Trophoblast cell (in vitro differentiated cells and primary cell): ENCODE data around the gene HACE1.
A peak's percentile ranks its signal among the peaks of the same experiment; 100 is the strongest.

Experiments
- DNase-seq, 2 donors: peaks; one replicate each; pipeline ENCODE4 v3.0.0-alpha.2; 2016
- H2AFZ ChIP-seq: 2 replicates; pipeline ENCODE4 v1.6.1; 2013; ENCODE audit warnings: low read length, moderate library complexity, mild to moderate bottlenecking; ENCODE audit not compliant: insufficient read depth, poor library complexity
- H2AK5ac ChIP-seq: 2 replicates; pipeline ENCODE4 v1.6.1; 2013; ENCODE audit warnings: mild to moderate bottlenecking, low read length
- H2BK120ac ChIP-seq: 2 replicates; pipeline ENCODE4 v1.6.1; 2013; ENCODE audit warnings: low read length, mild to moderate bottlenecking, moderate library complexity; ENCODE audit not compliant: insufficient read depth, poor library complexity
- H2BK12ac ChIP-seq: 2 replicates; pipeline ENCODE4 v1.6.1; 2013; ENCODE audit warnings: mild to moderate bottlenecking, low read length, moderate library complexity
- H2BK5ac ChIP-seq: 2 replicates; pipeline ENCODE4 v1.6.1; 2013; ENCODE audit warnings: low read length, low read depth, moderate library complexity, mild to moderate bottlenecking; ENCODE audit not compliant: poor library complexity
- H3K14ac ChIP-seq: 2 replicates; pipeline ENCODE4 v1.6.1; 2013; ENCODE audit warnings: mild to moderate bottlenecking, low read length
- H3K18ac ChIP-seq: 2 replicates; pipeline ENCODE4 v1.6.1; 2013; ENCODE audit warnings: mild to moderate bottlenecking, low read length
- H3K23ac ChIP-seq: 2 replicates; pipeline ENCODE4 v1.6.1; 2013; ENCODE audit warnings: low read length
- H3K27ac ChIP-seq: 2 replicates; pipeline ENCODE4 v1.5.1; 2013; ENCODE audit warnings: low read depth, mild to moderate bottlenecking, inconsistent platforms, low read length, moderate library complexity
- H3K27me3 ChIP-seq: 2 replicates; pipeline ENCODE4 v1.6.1; 2013; ENCODE audit warnings: inconsistent platforms, mild to moderate bottlenecking, low read length, moderate library complexity; ENCODE audit not compliant: insufficient read depth
- H3K36me3 ChIP-seq, 2 experiments: 1 replicate in 1 of 2; 2 replicates in 1 of 2; pipeline ENCODE4 v1.6.1; 2013; ENCODE audit warnings: low read length in 2 of 2, mild to moderate bottlenecking in 2 of 2, moderate library complexity in 1 of 2; ENCODE audit not compliant: insufficient read depth in 2 of 2, control insufficient read depth in 1 of 2
- H3K4ac ChIP-seq: 2 replicates; pipeline ENCODE4 v1.6.1; 2013; ENCODE audit warnings: low read depth, mild to moderate bottlenecking, low read length, moderate library complexity
- H3K4me1 ChIP-seq, 2 experiments: 1 replicate in 1 of 2; 2 replicates in 1 of 2; pipeline ENCODE4 v1.6.1; 2013; ENCODE audit warnings: low read length in 2 of 2, mild to moderate bottlenecking in 2 of 2, moderate library complexity in 1 of 2; ENCODE audit not compliant: insufficient read depth in 2 of 2, control insufficient read depth in 1 of 2
- H3K4me2 ChIP-seq: 2 replicates; pipeline ENCODE4 v1.6.1; 2013; ENCODE audit warnings: inconsistent platforms, mild to moderate bottlenecking, low read length, moderate library complexity
- H3K4me3 ChIP-seq: 2 replicates; pipeline ENCODE4 v1.5.1; 2013; ENCODE audit warnings: mild to moderate bottlenecking, low read depth, low read length, inconsistent platforms
- H3K79me1 ChIP-seq: one replicate; pipeline ENCODE4 v1.6.1; 2013; ENCODE audit warnings: low read length
- H3K79me2 ChIP-seq: 2 replicates; pipeline ENCODE4 v1.6.1; 2013; ENCODE audit warnings: low read length, mild to moderate bottlenecking; ENCODE audit not compliant: control insufficient read depth, insufficient read depth, poor library complexity
- H3K9ac ChIP-seq: 2 replicates; pipeline ENCODE4 v1.6.1; 2013; ENCODE audit warnings: mild to moderate bottlenecking, low read length
- H3K9me3 ChIP-seq: 2 replicates; pipeline ENCODE4 v1.6.1; 2013; ENCODE audit warnings: low read depth, mild to moderate bottlenecking, control low read depth, inconsistent platforms, low read length; ENCODE audit not compliant: insufficient read depth
- H4K12ac ChIP-seq: 2 replicates; pipeline ENCODE4 v1.6.1; 2013; ENCODE audit warnings: low read depth, mild to moderate bottlenecking, low read length, moderate library complexity
- H4K8ac ChIP-seq: 2 replicates; pipeline ENCODE4 v1.6.1; 2013; ENCODE audit warnings: low read depth, mild to moderate bottlenecking, low read length, moderate library complexity
- H4K91ac ChIP-seq: one replicate; pipeline ENCODE4 v1.6.1; 2013; ENCODE audit warnings: low read depth, mild to moderate bottlenecking, low read length, moderate library complexity
- WGBS: extraction: QIAGEN DNeasy Blood & Tissue Kit; methylation state at CpG from one replicate; pipeline ENCODE4 v1.1.7; 2013; ENCODE audit warnings: missing lambda C conversion rate; ENCODE audit not compliant: insufficient read length, insufficient coverage; ENCODE audit errors: extremely low coverage; 5-methylcytosine and 5-hydroxymethylcytosine counted together

Gene HACE1

GRCh38 chr6:104714796-104715195, 144.9 kb downstream of the HACE1 start:
- Histone ChIP-seq H3K4me2 (no peak overlapping the region), H2BK12ac (no peak overlapping the region), H3K79me1 (no peaks in the 10 kb centered on the region), H3K18ac (no peak overlapping the region), H3K9me3 (no peaks in the 10 kb centered on the region), H2BK5ac (no peak overlapping the region), H4K12ac (no peak overlapping the region), H3K27me3 (no peaks in the 10 kb centered on the region), H3K4me3 (no peak overlapping the region), H3K9ac (no peak overlapping the region), H2BK120ac (no peak overlapping the region), H3K27ac (no peak overlapping the region), H3K14ac (no peak overlapping the region), H3K23ac (no peak overlapping the region), H3K79me2 (no peaks in the 10 kb centered on the region), H3K36me3 (no peaks in the 10 kb centered on the region), H3K4me1 (peaks cover 0 to 2% of the 10 kb centered on the region in 2 experiments), H4K91ac (no peak overlapping the region), H2AFZ (no peak overlapping the region), H2AK5ac (no peak overlapping the region), H3K4ac (no peak overlapping the region), H4K8ac (no peak overlapping the region)
- WGBS: no CpG with 5 or more reads among the region's 3 CpGs
- no peak for DNase-seq

- no peak overlapping the region for H3K4me2 ChIP-seq
- no peak overlapping the region for H2BK120ac ChIP-seq
- no peaks in the 10 kb centered on the region for H3K79me1 ChIP-seq
- H3K9me3 ChIP-seq: no peaks in the 10 kb centered on the region
- no peak overlapping the region for H3K4ac ChIP-seq
- no peak overlapping the region for H4K12ac ChIP-seq
- no peak overlapping the region for H4K91ac ChIP-seq
- no peak overlapping the region for H3K18ac ChIP-seq
- DNase-seq: no peak
- no peak overlapping the region for H2BK12ac ChIP-seq
- no peak overlapping the region for H3K9ac ChIP-seq
- no peak overlapping the region for H3K4me3 ChIP-seq
- no peak overlapping the region for H2AFZ ChIP-seq
- no peak overlapping the region for H3K23ac ChIP-seq
- no peak overlapping the region for H3K27ac ChIP-seq
- no peak overlapping the region for H4K8ac ChIP-seq
- H2BK5ac ChIP-seq: no peak overlapping the region
- no peaks in the 10 kb centered on the region for H3K36me3 ChIP-seq
- H3K4me1 ChIP-seq: peaks cover 0 to 2% of the 10 kb centered on the region in 2 experiments
- H3K79me2 ChIP-seq: no peaks in the 10 kb centered on the region
- WGBS: no CpG with 5 or more reads among the region's 2 CpGs
- no peak overlapping the region for H2AK5ac ChIP-seq
- no peaks in the 10 kb centered on the region for H3K27me3 ChIP-seq
- no peak overlapping the region for H3K14ac ChIP-seq
These were observed 145.7 kb downstream of the HACE1 start for GRCh38 chr6:104713982-104714381.

GRCh38 chr6:104711371-104711770, 148.3 kb downstream of the HACE1 start:
- WGBS: no CpG with 5 or more reads among the region's 4 CpGs
- no peaks in the 10 kb centered on the region for H3K79me1 ChIP-seq
- H3K36me3 ChIP-seq: no peaks in the 10 kb centered on the region
- H3K4me3 ChIP-seq: no peak overlapping the region
- no peak overlapping the region for H4K8ac ChIP-seq
- H3K27ac ChIP-seq: no peak overlapping the region
- no peak overlapping the region for H2AK5ac ChIP-seq
- H2AFZ ChIP-seq: no peak overlapping the region
- no peaks in the 10 kb centered on the region for H3K27me3 ChIP-seq
- H4K12ac ChIP-seq: no peak overlapping the region
- no peaks in the 10 kb centered on the region for H3K79me2 ChIP-seq
- H3K9me3 ChIP-seq: no peaks in the 10 kb centered on the region
- peaks cover 0 to 2% of the 10 kb centered on the region in 2 experiments for H3K4me1 ChIP-seq
- no peak overlapping the region for H3K14ac ChIP-seq
- no peak overlapping the region for H2BK120ac ChIP-seq
- no peak overlapping the region for H2BK12ac ChIP-seq
- H4K91ac ChIP-seq: no peak overlapping the region
- no peak overlapping the region for H3K4me2 ChIP-seq
- no peak overlapping the region for H3K4ac ChIP-seq
- no peak overlapping the region for H3K9ac ChIP-seq
- H2BK5ac ChIP-seq: no peak overlapping the region
- H3K23ac ChIP-seq: no peak overlapping the region
- no peak overlapping the region for H3K18ac ChIP-seq
- peak; percentile 31 to 49 for DNase-seq

GRCh38 chr6:104710543-104711335, 149.0 kb downstream of the HACE1 start:
- Histone ChIP-seq H3K4me1 (peaks cover 0 to 2% of the 10 kb centered on the region in 2 experiments), H2AK5ac (no peak overlapping the region), H4K12ac (no peak overlapping the region), H2BK5ac (no peak overlapping the region), H3K4me3 (no peak overlapping the region), H3K79me1 (no peaks in the 10 kb centered on the region), H3K36me3 (no peaks in the 10 kb centered on the region), H3K4ac (no peak overlapping the region), H3K27me3 (no peaks in the 10 kb centered on the region), H2BK120ac (no peak overlapping the region), H3K27ac (no peak overlapping the region), H3K9me3 (no peaks in the 10 kb centered on the region), H3K9ac (no peak overlapping the region), H2BK12ac (no peak overlapping the region), H3K18ac (no peak overlapping the region), H3K23ac (no peak overlapping the region), H3K79me2 (no peaks in the 10 kb centered on the region), H4K8ac (no peak overlapping the region), H3K4me2 (no peak overlapping the region), H2AFZ (no peak overlapping the region), H3K14ac (no peak overlapping the region), H4K91ac (no peak overlapping the region)
- DNase-seq: peak in 1 of 2 donors; percentile 66
- WGBS: no CpG with 5 or more reads among the region's 4 CpGs
